Measurements from ENCODE around the gene LAMA2.

The LAMA2 gene

DNA sequence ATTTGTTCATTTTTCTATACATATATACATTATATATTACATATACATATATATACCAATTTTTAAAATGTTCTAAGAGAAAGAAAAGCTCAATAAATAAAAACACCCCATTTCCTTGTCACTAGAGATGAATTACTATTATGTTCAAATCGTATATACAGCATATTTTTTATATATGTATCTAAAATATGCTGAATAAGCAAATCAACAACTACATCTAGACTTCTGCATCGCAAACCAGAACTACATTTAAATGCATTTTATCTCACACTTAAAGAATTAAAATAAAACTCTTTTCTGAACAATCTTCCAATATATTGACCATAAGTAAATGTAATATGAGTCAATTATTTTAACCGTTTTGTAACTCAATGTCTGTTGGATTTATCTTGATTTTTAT is 133.9 kb downstream of the LAMA2 start:
- Histone ChIP-seq H2AFZ (ENCODE audit: low read length) (no peak overlapping the region), H3K4me2 (ENCODE audit: low read depth, low read length) (no peak overlapping the region), H3K9me2 (replicated peaks; ENCODE audit: insufficient read depth, low read length) (no peaks in the 10 kb centered on the region), H3K9ac (ENCODE audit: low read length) (no peak overlapping the region), H3K9me3 (replicated peaks; ENCODE audit: insufficient read depth, low read length) (no peaks in the 10 kb centered on the region), H3F3A (ENCODE audit: insufficient read depth, low read length) (no peaks in the 10 kb centered on the region), H3K4me3 (ENCODE audit: low read length) (no peak overlapping the region), H3K79me2 (ENCODE audit: low read length) (no peaks in the 10 kb centered on the region), H3K4me1 (ENCODE audit: low read length) (no peaks in the 10 kb centered on the region), H4K20me1 (ENCODE audit: insufficient read depth, low read length) (no peaks in the 10 kb centered on the region), H3K27me3 (replicated peaks; ENCODE audit: insufficient read depth, low read length) (no peaks in the 10 kb centered on the region), H3K36me3 (replicated peaks; ENCODE audit: insufficient read depth, low read length) (no peaks in the 10 kb centered on the region), H3K27ac (ENCODE audit: low read length) (no peak overlapping the region)
- DNase-seq: no peak
- TF ChIP-seq EZH2phosphoT487 (IDR thresholded peaks at IDR 0.05; ENCODE audit: low read length) (no peak), EZH2 (optimal IDR thresholded peaks at IDR 0.05; ENCODE audit: low read depth, low read length) (no peak)
- TF ChIP-seq, protein P1, sequence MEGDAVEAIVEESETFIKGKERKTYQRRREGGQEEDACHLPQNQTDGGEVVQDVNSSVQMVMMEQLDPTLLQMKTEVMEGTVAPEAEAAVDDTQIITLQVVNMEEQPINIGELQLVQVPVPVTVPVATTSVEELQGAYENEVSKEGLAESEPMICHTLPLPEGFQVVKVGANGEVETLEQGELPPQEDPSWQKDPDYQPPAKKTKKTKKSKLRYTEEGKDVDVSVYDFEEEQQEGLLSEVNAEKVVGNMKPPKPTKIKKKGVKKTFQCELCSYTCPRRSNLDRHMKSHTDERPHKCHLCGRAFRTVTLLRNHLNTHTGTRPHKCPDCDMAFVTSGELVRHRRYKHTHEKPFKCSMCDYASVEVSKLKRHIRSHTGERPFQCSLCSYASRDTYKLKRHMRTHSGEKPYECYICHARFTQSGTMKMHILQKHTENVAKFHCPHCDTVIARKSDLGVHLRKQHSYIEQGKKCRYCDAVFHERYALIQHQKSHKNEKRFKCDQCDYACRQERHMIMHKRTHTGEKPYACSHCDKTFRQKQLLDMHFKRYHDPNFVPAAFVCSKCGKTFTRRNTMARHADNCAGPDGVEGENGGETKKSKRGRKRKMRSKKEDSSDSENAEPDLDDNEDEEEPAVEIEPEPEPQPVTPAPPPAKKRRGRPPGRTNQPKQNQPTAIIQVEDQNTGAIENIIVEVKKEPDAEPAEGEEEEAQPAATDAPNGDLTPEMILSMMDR (IDR thresholded peaks at IDR 0.05; ENCODE audit: low read length): no peak

DNA sequence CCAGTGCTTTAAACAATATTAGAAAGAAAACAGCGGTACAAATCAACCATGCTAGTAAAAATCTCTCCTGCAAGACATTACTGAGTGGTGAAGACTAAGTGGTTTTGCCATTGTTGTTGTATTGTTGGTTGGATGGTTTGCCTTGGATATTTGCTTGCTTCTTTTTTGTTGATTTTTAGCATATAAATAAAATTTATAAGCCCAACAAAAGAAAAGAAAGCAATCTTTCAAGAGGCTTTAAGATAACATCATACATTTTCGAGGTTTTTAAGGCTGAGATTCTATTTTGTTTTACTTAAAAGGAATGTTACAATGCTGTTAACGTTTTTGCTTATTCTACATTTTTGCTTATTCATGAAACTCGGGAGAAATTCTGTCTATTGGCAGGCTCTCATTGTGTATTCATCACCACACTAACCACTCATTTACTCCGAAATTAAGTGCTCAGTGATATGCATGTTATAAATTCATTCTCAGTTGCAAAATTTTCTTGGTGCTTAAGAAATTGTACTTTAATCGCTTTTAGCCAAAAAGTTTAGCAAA is 139.1 kb downstream of the LAMA2 start:
- TF ChIP-seq, protein P1 (IDR thresholded peaks at IDR 0.05; ENCODE audit: low read length): no peak
- no peaks in the 10 kb centered on the region for H3K27me3 ChIP-seq (replicated peaks; ENCODE audit: insufficient read depth, low read length)
- no peak overlapping the region for H3K9ac ChIP-seq (ENCODE audit: low read length)
- no peaks in the 10 kb centered on the region for H3K9me3 ChIP-seq (replicated peaks; ENCODE audit: insufficient read depth, low read length)
- no peak overlapping the region for H2AFZ ChIP-seq (ENCODE audit: low read length)
- no peaks in the 10 kb centered on the region for H3F3A ChIP-seq (ENCODE audit: insufficient read depth, low read length)
- H4K20me1 ChIP-seq (ENCODE audit: insufficient read depth, low read length): no peaks in the 10 kb centered on the region
- H3K79me2 ChIP-seq (ENCODE audit: low read length): no peaks in the 10 kb centered on the region
- no peaks in the 10 kb centered on the region for H3K9me2 ChIP-seq (replicated peaks; ENCODE audit: insufficient read depth, low read length)
- H3K36me3 ChIP-seq (replicated peaks; ENCODE audit: insufficient read depth, low read length): no peaks in the 10 kb centered on the region
- no peak overlapping the region for H3K4me2 ChIP-seq (ENCODE audit: low read depth, low read length)
- no peak overlapping the region for H3K27ac ChIP-seq (ENCODE audit: low read length)
- no peak overlapping the region for H3K4me3 ChIP-seq (ENCODE audit: low read length)
- no peak for DNase-seq
- H3K4me1 ChIP-seq (ENCODE audit: low read length): no peaks in the 10 kb centered on the region

DNA sequence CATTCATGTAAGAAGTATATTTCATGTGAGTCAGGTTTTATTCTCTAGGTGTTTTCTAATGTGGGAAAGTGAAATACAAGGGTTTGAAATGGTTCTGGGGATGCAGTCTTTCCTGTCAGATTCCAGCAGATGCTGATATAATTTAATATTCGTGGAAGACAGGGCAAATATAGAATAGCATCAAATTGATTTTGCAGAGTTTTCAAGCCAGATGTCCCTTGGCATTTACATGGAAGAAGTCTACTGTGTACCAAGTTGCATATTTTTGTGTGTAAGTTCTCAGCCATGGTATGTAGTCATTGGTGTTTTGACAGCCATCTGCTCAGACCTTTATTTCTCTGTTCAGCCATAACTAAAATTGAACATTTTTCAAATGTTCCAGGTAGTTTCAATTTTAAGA is 143.7 kb downstream of the LAMA2 start:
- no peak for DNase-seq
- Histone ChIP-seq H3K27me3 (replicated peaks; ENCODE audit: insufficient read depth, low read length) (no peaks in the 10 kb centered on the region), H3K27ac (ENCODE audit: low read length) (no peak overlapping the region), H3K9ac (ENCODE audit: low read length) (no peak overlapping the region), H3F3A (ENCODE audit: insufficient read depth, low read length) (no peaks in the 10 kb centered on the region), H3K4me2 (ENCODE audit: low read depth, low read length) (no peak overlapping the region), H3K4me3 (ENCODE audit: low read length) (no peak overlapping the region), H3K9me2 (replicated peaks; ENCODE audit: insufficient read depth, low read length) (no peaks in the 10 kb centered on the region), H4K20me1 (ENCODE audit: insufficient read depth, low read length) (no peaks in the 10 kb centered on the region), H3K79me2 (ENCODE audit: low read length) (no peaks in the 10 kb centered on the region), H3K36me3 (replicated peaks; ENCODE audit: insufficient read depth, low read length) (no peaks in the 10 kb centered on the region), H3K9me3 (replicated peaks; ENCODE audit: insufficient read depth, low read length) (no peaks in the 10 kb centered on the region), H2AFZ (ENCODE audit: low read length) (no peak overlapping the region), H3K4me1 (ENCODE audit: low read length) (no peaks in the 10 kb centered on the region)
- TF ChIP-seq EZH2 (optimal IDR thresholded peaks at IDR 0.05; ENCODE audit: low read depth, low read length): no peak
- TF ChIP-seq, protein P1 (IDR thresholded peaks at IDR 0.05; ENCODE audit: low read length): no peak
- TF ChIP-seq EZH2phosphoT487 (IDR thresholded peaks at IDR 0.05; ENCODE audit: low read length): no peak
